GM18868 (cell line): Measurements from ENCODE around the gene ZNF175.

ENCODE experiments used
- ATAC-seq: cut with Tn5 transposase; IDR thresholded peaks from one replicate; pipeline ENCODE4 v1.9.1; 2021; ENCODE audit warnings: mild to moderate bottlenecking, moderate library complexity; ENCODE audit not compliant: unreplicated experiment

The ZNF175 gene

DNA sequence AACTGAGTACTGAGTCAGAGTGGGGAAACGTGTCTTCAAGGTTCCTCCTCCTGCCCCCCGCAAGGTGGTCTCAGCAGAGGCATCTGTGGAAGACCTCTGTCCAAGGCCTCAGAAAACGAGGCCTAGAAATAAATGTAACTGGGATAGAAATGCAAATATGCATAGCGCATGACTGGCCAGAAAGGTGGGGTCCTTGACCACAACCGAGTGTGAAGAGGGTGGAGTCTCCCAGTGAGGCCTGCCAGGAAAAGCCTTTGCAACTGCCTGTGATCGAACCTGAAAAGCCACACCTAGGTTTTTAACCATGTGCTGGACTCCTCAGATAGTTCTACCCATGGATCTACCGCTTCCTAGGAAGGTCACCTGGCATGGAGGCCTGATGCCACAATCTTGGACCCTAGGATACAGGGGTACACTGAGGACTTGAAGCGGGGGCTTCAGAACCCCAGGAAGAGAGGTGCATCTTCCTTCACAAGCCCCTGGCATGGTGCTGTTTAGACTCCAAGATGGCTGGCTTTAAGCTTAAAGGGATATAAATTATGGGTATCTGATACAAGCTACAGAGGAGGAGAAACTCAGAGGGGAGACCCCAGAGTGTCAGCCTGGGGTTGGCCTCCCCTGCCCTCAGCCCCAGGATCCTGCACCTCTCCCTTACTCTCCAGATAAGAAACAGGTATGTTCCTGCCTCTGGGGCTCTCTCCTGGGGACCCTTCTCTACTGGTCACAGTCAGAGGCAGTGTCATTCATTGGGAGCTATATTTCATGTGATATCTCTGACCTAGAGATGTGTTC lies 21.4 kb upstream of the ZNF175 start:
- no peak for ATAC-seq

DNA sequence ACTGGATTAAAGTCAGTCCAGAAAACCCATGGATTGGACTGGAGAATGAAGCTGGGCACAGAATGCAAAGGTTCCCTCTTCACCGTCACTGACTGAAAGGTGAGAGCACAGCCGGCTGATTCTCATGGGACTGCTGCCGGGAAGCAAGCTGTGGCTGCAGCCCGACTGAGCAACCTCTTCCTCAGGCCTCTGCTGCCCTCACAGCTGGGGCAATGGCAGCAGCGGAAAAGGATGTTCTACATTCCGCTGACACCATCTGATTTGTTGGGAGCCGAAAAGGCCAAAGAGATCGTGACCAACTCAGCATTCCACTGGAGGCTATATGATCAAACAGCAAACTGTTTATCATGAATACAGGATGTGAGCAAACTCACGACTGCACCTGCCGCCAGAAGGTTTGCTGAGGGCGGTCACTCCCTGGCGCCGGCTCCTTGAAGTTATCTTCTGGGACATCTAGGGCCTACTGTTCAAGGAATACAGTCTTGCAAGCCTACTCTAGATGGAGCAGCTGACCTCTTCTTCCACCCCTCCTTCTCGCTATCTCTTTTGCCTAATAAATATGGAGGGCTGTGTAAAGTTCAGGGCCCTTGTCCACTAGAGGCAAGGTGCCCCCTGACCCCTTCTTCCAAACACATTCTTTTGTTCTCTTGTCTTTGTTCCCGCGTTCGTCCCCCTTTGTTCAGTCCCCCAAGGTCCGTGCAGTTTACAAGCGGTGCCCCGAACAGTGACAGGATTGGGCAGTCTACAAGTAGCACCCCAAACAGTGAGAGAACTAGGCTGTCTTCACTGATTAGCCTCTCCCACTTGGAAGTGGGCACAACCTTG lies 20.0 kb upstream of the ZNF175 start:
- ATAC-seq: no peak

DNA sequence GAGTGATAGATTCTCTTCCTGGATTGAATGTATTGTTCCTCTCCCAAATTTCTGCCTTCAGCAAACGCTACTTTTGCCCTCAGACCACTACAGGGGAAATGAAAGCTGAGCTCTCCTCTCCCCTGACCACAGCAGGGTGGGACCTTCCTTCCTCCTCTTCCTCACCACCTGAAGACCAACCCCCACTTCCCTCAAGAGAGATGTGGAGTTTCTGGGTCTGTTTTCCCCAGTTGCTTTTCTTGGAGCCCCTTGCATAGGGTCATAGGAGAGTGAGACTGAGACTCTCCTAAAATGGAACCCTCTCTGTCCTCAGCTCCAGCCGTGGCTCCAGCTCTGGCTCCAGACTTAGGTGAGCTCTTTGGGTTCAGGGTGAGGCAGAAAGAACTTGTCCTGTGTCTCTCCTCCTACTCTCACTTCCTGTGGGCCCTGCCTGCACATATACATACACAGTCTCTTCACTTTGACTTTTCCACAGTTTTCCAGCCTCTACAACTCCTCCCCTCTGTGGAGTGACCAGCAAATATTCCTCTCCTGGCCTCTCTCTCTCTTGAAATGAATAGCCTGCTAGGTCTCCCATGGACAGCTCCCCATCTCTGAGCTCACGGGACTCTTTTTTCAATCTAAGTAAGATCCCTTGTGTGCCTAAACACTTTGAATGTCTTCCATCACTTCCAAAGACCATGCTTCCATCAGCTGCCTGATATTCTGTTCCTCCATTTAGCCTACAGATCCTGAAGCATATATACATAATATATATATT lies 19.2 kb upstream of the ZNF175 start:
- no peak for ATAC-seq

DNA sequence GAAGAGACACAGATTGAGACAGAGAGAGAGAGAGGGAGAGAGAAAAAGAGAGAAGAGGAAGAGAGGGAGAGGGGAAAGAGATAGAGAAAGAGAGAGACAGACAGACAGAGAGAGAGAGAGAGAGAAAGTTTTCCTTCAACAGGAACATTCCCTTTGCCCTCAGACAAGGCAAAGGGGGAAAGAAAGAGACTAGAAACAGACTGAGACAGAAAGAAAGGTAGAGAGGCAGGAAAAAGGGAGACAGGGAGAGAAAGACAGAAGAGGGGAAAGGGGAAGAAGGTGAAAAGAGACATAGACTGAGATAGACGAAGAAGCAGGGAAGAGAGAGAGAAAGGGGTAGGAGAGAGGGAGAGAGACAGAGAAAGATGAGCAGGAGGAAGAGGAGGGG lies 18.5 kb upstream of the ZNF175 start:
- no peak for ATAC-seq

DNA sequence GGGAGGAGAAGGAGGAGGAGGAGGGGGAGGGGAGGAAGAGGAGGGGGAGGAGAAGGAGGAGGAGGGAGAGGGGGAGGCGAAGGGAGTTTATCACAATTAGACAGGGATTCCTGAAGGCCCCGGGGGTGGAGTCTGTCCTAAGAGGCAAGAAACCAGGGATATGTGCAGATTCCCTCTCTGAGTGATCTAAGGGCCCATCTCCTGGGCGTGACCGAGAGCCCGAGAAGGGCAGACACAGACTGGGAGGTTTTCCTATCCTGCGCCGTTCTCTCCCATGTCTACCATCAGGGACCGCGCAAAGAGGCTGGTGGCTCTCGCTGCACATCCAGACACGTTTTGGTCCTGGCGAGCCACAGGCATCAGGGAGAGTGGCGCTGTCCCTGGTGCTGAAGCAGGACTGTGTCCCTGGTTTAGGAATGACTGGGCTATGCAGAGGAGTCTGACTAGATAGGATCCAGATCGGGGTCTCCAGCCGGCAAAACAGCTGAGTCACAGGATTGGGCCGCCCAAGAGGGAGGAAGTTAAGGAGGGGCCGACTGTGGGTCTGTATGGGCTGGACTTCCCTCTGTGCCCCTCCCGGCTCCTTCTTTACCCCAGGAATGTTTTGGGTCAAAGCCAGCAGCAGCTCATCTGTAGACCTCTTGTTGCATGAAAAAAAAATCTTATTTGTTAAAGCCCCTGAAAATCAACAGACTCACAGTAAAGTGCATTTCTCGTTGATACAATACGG lies 17.9 kb upstream of the ZNF175 start:
- ATAC-seq: no peak

DNA sequence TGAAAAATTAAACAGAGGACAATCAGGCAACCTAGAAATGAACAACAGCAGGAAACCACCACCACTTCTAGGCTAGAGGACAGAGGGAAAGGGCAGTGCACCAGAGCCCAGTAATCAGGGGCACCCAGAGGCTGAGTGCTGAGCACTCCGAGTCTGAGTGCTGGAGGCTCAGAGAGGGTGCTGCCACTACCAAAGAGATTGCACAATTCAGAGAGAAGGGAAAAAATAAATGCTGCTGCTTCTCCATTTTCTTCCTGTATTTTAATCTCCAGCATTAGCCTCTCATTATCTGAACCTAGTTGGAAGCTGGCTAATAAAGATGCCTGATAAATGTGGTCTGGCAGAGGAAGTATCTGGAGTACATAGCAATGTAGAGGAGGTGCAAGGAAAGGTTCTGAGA lies 11.8 kb upstream of the ZNF175 start:
- no peak for ATAC-seq

DNA sequence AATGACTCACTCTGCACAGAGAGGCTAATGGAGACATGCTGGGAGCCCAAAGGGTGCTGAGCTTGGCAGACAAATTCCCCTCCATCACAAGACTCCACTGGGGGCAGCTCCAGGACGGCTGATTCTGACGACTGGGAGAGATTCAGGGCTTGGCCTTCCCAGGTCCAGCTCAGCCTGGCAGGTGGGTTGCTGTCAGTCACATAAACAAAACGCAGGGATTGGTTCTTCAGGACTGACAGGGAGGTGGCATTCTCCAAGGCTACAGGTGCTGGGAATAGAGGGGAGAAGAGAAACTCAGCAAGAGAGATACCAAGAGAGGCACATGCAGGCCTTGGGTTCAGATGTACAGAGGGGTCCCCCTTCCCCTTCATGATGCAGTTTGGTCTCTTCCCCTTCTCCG lies 10.7 kb upstream of the ZNF175 start:
- ATAC-seq: no peak

DNA sequence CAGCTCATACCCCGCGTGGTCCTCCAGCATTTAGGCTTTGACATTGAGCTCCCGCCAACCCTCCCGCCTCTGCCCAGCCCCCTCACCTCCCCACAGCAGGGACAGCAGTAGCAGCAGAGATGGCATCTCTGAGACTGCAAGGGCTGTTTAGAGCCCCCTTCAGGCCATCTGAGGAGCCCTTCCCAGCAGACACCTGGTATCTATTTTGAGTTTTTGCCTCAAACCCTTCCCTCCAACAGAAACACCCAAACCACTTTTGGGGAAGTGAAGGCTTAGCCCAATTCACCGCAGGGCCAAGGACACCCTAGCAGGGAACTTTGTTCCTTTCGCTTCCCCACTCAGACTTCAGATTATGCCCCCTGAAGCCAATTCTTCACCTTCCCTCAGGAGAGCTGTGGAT lies 6.3 kb upstream of the ZNF175 start:
- ATAC-seq: no peak

DNA sequence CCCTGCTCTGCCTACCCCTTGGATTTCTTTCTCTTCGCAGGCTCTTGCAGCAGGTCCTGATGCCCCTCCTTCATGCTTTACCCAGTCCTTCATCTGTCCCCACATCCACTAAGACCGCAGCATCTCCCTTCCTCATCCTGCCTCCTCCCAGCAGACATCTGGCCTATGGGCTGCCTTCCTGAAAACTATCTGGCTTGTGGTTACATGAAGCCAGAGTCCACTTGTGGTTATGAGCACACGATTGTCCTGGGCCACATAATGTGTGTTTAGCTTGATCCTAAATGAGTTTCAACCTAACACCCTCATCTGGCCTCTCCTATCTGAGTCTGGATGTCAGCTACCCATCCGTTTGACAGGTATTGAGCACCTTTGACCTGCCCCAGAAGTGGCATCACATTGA lies 5.5 kb upstream of the ZNF175 start:
- ATAC-seq: no peak

DNA sequence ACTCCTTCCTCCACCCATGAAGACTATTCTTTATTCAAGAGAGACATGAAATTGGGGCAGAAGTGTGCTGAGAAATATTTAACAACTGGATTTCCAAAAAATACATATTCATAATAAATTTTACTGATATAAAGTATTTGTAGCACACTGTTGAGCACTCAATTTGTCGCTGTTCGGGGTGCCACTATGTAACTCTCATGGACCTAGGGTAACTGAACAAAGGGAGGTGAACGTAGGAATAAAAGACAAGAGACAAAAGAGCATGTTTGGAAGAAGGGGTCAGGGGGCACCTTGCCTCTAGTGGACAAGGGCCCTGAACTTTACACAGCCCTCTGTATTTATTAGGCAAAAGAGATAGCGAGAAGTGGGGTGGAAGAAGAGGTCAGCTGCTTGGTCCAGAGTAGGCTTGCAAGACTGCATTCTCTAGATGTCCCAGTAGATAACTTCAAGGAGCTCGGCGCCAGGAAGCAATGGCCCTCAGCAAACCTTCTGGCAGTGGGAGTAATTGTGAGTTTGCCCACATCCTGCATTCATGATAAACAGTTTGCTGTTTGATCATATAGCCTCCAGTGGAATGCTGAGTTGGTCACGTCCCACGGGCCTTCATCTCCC lies 4.5 kb upstream of the ZNF175 start:
- no peak for ATAC-seq

DNA sequence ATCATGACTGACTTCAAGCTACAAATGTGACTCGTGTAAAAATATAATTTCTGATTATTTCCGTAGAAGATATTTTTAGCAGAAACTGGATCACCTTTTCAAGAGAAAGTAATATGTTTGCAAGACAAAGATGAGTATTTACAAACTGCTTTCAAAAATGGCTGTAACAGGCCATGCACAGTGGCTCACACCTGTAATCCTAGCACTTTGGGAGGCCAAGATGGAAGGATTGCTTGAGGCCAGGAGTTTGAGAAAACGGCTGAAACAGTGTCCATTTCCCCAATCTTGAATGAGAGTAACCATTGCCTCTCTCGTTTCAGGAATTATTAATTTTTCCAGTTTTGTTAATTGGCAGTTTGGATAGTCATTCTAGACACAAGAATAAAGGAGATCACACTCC lies 3.5 kb upstream of the ZNF175 start:
- no peak for ATAC-seq

DNA sequence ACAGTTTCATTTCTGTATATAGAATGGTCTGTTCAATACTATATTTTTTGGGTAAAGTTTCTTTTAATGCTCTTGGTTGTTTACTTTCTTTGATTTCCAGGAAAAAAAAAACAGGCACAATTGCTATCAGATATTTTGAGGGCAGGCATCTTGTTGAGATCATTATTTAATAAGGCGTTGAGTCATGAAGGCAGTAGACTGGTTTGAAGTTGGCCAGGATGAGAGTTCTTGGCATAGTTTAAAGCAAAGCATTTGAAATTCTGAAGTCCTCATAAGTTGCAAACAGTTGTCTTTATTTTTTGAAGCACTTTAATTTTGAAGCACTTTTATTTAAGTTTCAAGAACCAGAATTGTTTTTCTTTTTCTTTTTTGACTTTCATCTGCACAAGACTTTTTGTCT lies 2.6 kb upstream of the ZNF175 start:
- ATAC-seq: no peak

DNA sequence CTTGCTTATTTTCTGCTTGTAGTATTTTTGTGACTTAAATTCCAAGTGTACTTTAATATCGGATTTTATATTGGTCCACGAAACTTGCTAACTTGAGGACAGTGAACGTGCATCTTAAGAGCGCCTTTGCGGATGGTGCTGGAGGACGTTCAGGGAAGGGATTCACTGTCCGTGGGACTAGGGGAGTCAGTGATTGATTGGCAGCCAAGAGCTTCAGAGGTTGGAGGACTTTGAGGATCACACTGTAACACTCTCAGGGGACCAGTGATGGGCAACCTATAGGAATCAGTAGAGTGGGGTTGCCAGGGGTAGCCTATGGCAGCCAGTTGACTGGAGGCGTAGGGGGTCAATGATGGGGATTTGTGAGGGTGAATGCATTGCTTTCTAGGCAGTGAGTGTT lies 516 bp downstream of the ZNF175 start:
- ATAC-seq: no peak

DNA sequence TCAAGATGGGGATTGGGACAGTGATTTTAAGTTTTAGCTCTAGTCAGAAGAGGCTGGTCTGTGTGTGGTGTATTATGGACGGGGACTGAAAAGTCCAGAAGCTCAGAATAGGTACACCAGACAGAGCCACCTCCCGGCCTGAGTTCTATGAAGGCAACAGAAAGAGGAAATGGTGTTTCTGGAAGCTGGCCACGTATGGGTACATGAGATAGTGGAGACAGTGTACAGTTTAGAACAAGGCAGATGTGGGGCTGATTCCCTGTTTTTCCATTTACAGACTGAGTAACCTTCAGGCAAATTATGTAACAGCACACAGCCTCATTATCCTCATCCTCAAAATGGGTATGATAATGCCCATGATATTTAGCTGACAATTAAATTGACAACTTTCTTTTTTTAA lies 1.3 kb downstream of the ZNF175 start:
- no peak for ATAC-seq

DNA sequence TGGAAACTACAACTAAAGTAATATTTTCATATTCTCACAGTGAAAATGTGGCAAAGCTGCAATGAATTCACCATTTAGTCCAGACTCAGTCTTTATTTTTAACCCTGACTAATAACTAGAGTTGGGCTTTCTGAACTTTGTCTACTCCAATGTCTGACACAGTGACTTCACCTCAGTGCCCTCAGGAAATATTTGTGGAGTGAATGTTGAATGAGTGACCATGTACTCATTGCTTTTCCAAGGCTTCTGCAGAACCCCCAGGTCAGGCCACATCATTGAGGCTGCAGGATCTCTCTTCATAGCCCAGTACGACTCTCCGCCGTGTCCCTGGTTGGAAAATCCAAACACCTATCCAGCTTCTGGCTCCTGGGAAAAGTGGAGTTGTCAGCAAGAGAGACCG lies 1.8 kb downstream of the ZNF175 start:
- ATAC-seq: no peak

DNA sequence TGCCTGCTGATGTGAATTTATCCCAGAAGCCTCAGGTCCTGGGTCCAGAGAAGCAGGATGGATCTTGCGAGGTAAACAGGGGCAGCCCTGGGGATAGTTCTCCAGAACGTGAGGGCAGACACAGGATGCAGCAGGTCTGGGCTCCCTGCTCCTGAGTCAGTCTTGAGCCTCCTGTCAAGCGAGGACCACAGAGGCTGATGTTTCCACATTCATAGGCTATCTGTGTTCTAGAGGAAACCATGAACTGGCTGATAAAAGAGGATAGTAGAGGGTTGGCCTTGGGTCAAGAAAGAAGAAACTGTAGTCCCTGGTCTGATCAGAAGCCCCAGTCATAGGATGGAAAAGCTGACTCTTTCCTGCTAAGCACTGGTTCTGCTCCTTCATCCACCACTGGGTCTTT lies 2.2 kb downstream of the ZNF175 start:
- ATAC-seq: no peak

DNA sequence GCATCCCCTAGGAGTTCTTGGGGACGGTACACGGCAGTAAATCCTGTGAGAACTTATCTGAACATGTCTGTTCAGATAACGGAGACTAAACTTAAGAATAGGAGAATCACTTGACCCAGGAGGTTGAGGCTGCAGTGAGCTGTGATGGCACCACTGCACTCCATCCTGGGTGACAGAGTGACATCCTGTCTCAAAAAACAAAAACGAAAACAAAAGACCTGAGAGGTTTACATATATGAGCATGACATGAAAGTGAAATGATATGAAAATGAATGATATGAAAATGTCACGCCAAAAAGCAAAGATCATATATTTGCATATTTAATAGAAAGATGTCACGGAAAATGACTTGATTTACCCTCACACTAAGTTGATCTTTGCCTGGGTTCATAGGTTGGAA lies 5.8 kb downstream of the ZNF175 start:
- ATAC-seq: no peak

DNA sequence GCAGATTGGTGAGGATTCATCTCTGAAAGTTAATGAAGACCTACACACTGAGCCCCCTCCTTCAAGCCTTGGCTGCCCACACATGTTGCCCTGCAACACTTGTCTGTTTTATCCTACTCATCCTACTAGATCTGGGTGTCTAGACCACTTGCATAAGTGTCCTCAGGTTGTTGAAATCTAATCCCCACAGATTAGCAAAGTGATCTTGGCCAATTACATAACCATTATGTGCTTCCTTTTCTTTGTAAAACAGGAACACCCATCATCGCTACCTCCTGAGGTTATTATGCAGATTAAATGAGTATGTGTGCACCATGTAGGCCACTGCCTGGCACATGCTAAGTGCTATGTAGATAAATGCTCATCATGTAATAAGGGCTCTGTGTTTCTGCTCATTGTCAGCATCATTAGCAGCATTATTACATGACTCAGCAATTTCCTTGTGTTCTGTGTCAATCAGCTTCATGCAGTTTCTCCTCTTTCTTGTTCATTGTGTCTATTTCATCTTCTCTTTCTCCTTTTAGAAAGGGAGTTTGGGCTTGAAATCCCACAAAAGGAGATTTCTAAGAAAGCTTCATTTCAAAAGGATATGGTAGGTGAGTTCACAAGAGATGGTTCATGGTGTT lies 15.1 kb downstream of the ZNF175 start:
- ATAC-seq: no peak

DNA sequence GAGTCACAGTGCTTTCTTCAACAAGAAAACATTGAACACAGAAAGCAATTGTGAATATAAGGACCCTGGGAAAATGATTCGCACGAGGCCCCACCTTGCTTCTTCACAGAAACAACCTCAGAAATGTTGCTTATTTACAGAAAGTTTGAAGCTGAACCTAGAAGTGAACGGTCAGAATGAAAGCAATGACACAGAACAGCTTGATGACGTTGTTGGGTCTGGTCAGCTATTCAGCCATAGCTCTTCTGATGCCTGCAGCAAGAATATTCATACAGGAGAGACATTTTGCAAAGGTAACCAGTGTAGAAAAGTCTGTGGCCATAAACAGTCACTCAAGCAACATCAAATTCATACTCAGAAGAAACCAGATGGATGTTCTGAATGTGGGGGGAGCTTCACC lies 15.7 kb downstream of the ZNF175 start:
- ATAC-seq: no peak
